K562 (cell line): ENCODE results near the gene SYNE2.

ENCODE experiments used
- BCOR ChIP-seq: fragments of 450-650 bp; IDR thresholded peaks from 2 replicates; pipeline ENCODE4 v1.6.1; 2016
- CBX2 ChIP-seq: fragments of 200-600 bp; sonication (generic); IDR thresholded peaks from one replicate; pipeline ENCODE4 v1.6.1; 2012; ENCODE audit warnings: mild to moderate bottlenecking, low read length, inconsistent platforms; ENCODE audit not compliant: insufficient read depth, poor library complexity, severe bottlenecking
- CHD1 ChIP-seq: fragments of 200-600 bp; sonication (generic); IDR thresholded peaks from one replicate; pipeline ENCODE4 v1.6.1; 2012; ENCODE audit warnings: mild to moderate bottlenecking, moderate library complexity, low read length, inconsistent platforms
- ELF2 ChIP-seq: fragments of 250-450 bp; sonication (Bioruptor Pico); IDR thresholded peaks from 2 replicates; pipeline ENCODE4 v1.5.0; 2021; ENCODE audit warnings: mild to moderate bottlenecking
- HMGN3 ChIP-seq: IDR thresholded peaks from 2 replicates; pipeline ENCODE4 v1.6.1; 2011; ENCODE audit warnings: borderline replicate concordance, low read depth, mild to moderate bottlenecking, mixed read lengths, low read length; ENCODE audit not compliant: insufficient read length; ENCODE audit errors: extremely low read depth
- SRF ChIP-seq, 2 experiments: fragments of 250-450, 450-650 bp in 1 of 2; sonication (Bioruptor Pico) in 1 of 2; sonication (generic) in 1 of 2; formaldehyde crosslinking; IDR thresholded peaks; 2 replicates each; pipeline versions ENCODE4 v1.5.0 to v1.5.1; 2020 to 2022; ENCODE audit warnings: mild to moderate bottlenecking in 1 of 2, missing genetic modification reagents in 1 of 2
- TAF1 ChIP-seq: IDR thresholded peaks from 2 replicates; pipeline ENCODE4 v1.6.1; 2011; ENCODE audit warnings: mild to moderate bottlenecking, low read length, moderate library complexity; ENCODE audit not compliant: insufficient read depth, control insufficient read depth, severe bottlenecking; ENCODE audit errors: extremely low read depth
- ZNF146 ChIP-seq: IDR thresholded peaks from one replicate; pipeline ENCODE4 v1.6.1; 2018; ENCODE audit warnings: missing compliant biosample characterization; ENCODE audit not compliant: unreplicated experiment
- TF ChIP-seq, protein P1 (sequence below), 3 experiments: IDR thresholded peaks in 2 of 3; conservative IDR thresholded peaks in 1 of 3; 2 replicates each; pipeline ENCODE4 v1.5.1; 2011 to 2012; ENCODE audit warnings: low read length in 3 of 3, mild to moderate bottlenecking in 3 of 3, control low read depth in 2 of 3, improper control_type of control experiment in 1 of 3, inconsistent platforms in 1 of 3, low read depth in 1 of 3, mixed read lengths in 1 of 3, moderate library complexity in 1 of 3; ENCODE audit not compliant: insufficient read depth in 2 of 3
- TF ChIP-seq, protein P2 (sequence below): sonication (generic); formaldehyde crosslinking; IDR thresholded peaks from 2 replicates; pipeline ENCODE4 v1.9.0; 2022; ENCODE audit warnings: mild to moderate bottlenecking, missing genetic modification reagents

DNA sequence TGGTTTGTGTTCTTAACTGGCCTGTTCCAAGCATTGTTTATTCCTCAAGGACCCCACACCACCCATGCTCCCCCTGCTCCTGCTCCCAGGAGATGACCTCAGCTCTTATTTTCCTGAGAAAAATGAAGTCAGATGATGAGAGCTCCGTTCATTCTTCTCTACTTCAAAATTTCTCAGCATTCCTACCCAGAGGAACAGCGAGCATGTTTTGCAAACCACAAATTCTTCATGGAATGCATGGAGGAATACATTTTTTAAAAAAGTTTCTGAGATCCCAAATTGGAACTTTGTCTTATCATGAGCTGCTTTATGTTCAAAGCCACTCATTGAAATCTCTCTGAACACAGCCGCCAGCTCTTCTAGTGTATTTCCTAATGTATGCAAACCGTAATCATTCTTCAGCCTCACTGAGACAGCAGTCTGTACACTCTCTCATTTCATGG lies 44.9 kb downstream of the SYNE2 start:
- TF ChIP-seq BCOR (no peak), SRF (CRISPR knock-in tag; IDR thresholded peaks at IDR 0.05) (no peak), HMGN3 (no peak), ZNF146 (no peak), ELF2 (CRISPR knock-in tag) (no peak), CHD1 (no peak), TAF1 (no peak), CBX2 (no peak)
- TF ChIP-seq, protein P1, sequence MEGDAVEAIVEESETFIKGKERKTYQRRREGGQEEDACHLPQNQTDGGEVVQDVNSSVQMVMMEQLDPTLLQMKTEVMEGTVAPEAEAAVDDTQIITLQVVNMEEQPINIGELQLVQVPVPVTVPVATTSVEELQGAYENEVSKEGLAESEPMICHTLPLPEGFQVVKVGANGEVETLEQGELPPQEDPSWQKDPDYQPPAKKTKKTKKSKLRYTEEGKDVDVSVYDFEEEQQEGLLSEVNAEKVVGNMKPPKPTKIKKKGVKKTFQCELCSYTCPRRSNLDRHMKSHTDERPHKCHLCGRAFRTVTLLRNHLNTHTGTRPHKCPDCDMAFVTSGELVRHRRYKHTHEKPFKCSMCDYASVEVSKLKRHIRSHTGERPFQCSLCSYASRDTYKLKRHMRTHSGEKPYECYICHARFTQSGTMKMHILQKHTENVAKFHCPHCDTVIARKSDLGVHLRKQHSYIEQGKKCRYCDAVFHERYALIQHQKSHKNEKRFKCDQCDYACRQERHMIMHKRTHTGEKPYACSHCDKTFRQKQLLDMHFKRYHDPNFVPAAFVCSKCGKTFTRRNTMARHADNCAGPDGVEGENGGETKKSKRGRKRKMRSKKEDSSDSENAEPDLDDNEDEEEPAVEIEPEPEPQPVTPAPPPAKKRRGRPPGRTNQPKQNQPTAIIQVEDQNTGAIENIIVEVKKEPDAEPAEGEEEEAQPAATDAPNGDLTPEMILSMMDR (IDR thresholded peaks at IDR 0.05 in 2 of 3, conservative IDR thresholded peaks at IDR 0.05 in 1 of 3; ENCODE audit: insufficient read depth in 2 of 3, low read depth in 1 of 3, low read length in 3 of 3): no peak
- TF ChIP-seq, protein P2, sequence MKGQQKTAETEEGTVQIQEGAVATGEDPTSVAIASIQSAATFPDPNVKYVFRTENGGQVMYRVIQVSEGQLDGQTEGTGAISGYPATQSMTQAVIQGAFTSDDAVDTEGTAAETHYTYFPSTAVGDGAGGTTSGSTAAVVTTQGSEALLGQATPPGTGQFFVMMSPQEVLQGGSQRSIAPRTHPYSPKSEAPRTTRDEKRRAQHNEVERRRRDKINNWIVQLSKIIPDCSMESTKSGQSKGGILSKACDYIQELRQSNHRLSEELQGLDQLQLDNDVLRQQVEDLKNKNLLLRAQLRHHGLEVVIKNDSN: no peak
